ENCODE data around the gene DAP3. TPM values are rescaled to one million over a fixed set of nuclear protein-coding genes. Genes with fewer than 3 reads are reported as not detected.
"Not testable (repeated sequence)": the region's sequence is repeated elsewhere in the genome, so short reads cannot be mapped to it uniquely, and the experiment has no call there.

DAP3 gene
- total RNA-seq, 1 donor from 2014 or later: 94.6 TPM

DNA sequence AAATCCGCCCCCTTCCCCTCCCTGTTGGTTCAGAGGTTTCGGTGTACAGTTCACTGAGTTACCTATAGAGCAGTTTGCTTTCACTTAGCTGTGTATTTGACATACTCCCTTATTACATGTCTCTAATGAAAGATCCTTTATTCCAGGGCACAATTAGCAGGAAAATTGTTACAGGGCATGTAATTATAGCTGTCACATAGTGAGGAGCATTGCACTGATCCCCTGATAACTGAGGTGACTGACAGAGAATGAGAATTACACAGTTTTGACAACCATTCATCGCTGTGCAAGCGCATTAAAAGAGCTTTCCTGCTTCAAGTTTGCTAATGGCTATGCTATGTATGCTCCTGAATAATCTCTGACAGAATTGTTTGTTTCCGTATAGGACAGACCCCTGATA, 26.9 kb downstream of the DAP3 start:
- no peak for DNase-seq (ENCODE audit: low spot score)

DNA sequence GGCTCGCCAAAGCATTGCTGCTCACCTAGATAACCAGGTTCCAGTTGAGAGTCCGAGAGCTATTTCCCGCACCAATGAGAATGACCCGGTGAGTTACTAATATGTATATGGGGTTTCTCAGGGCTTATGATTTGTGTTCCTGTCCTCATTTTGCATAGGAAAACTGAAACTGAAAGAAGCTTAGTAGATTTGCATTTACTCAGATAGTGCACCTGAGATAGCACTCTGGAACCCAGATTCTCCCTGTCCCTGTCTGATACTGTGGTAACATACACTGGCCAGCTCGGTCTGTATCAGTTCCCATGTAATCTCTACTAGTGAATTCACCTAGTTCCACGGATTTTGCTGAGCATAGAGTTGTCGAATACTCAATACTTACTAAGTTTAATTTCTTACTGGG, 28.1 kb downstream of the DAP3 start:
- no peak for DNase-seq (ENCODE audit: low spot score)

DNA sequence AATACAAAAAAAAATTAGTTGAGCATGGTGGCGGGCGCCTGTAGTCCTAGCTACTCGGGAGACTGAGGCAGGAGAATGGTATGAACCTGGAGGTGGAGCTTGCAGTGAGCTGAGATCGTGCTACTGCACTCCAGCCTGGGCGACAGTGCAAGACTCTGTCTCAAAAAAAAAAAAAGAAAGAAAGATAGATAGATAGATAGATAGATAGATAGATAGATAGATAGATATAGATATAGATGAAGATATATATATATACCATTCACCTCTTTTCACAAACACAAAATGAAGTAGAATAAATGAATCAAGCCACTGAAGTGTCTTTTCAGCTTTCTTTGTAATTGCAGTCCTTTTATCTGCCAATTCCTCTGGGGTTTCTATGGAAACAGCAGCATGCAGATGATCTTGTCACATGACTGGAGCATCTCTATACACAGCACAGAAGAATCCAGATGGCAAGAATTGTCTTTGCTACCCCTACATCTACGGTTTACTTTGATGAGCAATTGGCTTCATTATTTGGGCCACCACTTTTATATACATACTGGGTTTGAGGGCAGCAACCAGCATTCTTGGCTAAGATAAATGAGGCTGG, 29.7 kb downstream of the DAP3 start:
- not testable (repeated sequence) for DNase-seq (ENCODE audit: low spot score)

DNA sequence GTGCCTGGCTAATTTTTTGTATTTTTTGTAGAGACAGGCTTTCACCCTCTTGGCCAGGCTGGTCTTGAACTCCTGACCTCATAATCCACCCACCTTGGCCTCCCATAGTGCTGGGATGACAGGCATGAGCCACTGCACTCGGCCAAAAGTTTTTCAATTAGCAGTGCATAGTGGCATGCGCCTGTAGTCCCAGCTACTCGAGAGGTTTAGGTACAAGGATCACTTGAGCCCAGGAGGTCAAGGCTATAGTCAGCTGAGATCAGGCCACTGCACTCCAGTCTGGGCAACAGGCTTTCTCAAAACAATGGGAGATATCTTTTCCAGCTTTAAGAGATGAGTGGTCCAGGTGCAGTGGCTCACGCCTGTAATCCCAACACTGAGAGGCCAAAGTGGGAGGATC, 30.8 kb downstream of the DAP3 start:
- DNase-seq (ENCODE audit: low spot score): no peak

DNA sequence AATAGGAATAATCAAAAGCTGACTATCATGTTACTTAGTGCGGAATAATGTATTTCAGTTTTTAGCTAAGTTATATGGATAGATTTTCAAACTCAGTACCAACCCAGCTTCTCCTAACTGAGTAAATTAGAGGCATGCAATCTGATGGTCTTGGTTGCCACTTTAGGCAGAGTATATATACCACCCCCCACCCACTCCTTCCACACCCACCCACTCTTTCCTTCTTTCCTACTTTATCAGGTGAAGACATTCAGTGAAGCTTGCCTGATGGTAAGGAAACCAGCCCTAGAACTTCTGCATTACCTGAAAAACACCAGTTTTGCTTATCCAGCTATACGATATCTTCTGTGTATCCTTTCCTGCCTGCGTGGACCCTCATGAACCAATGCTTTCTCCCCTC, 36.3 kb downstream of the DAP3 start:
- DNase-seq (ENCODE audit: low spot score): no peak

DNA sequence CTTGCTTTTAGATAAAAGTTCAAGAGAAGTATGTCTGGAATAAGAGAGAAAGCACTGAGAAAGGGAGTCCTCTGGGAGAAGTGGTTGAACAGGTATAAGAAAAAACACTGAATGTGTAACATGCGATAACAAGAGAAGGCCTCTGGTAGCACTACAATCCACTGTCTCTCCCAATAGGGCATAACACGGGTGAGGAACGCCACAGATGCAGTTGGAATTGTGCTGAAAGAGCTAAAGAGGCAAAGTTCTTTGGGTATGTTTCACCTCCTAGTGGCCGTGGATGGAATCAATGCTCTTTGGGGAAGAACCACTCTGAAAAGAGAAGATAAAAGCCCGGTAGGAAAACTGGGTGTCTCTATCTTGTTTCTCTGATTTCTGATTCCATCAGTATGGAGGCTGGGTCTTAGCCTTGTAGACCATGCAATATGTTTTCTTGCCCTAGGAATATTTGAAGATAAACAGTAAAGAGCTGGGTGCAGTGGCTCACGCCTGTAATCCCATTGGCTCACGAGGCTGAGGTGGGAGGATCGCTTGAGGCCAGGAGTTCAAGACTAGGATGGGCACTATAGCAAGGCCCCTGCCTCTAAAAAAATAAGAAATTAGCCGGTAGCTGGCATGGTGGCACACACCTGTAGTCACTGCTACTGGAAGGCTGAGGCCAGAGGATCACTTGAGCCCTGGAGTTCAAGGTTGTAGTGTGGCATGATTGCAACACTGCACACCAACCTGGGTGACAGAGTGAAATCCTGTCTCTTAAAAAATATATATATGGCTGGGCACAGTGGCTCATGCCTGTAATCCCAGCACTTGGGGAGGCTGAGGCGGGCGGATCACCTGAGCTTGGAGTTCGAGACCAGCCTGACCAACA, 40.4 kb downstream of the DAP3 start:
- peak; percentile 39 for DNase-seq (ENCODE audit: low spot score)

DNA sequence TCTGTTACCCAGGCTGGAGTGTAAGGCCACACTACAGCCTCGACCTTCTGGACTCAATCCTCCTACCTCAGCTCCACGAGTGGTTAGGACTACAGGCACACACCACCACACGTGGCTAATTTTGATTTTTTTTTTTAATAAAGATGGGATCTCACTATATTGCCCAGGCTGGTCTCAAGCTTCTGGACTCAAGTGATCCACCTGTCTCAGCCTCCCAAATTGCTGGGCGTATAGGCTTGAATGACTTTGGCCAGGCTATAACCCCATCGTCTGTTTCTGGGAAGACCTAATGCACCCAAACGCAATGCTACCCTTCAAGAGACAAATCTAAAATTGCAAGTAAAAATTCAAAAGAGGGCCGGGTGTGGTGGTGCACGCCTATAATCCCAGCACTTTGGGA, 52.1 kb downstream of the DAP3 start:
- DNase-seq (ENCODE audit: low spot score): no peak

DNA sequence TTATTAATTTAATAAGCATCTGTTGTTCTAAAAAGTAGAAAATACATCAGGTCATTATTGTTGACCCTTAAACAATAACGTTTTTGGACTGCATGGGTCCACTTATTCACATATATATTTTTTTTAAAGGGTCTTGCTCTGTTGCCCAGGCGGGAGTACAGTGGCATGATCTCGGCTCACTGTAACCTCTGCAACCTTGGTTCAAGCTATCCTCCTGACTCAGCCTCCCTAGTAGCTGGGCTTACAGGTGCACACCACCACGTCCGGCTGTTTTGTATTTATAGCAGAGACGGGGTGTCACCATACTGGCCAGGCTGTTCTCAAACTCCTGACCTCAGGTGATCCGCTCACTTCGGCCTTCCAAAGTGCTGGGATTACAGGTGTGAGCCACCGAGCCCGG, 53.0 kb downstream of the DAP3 start:
- peak; percentile 37 for DNase-seq (ENCODE audit: low spot score)

GRCh38 chr1:155744711-155745283, 55.9 kb downstream of the DAP3 start:
- DNase-seq (ENCODE audit: low spot score): peak; percentile 18

DNA sequence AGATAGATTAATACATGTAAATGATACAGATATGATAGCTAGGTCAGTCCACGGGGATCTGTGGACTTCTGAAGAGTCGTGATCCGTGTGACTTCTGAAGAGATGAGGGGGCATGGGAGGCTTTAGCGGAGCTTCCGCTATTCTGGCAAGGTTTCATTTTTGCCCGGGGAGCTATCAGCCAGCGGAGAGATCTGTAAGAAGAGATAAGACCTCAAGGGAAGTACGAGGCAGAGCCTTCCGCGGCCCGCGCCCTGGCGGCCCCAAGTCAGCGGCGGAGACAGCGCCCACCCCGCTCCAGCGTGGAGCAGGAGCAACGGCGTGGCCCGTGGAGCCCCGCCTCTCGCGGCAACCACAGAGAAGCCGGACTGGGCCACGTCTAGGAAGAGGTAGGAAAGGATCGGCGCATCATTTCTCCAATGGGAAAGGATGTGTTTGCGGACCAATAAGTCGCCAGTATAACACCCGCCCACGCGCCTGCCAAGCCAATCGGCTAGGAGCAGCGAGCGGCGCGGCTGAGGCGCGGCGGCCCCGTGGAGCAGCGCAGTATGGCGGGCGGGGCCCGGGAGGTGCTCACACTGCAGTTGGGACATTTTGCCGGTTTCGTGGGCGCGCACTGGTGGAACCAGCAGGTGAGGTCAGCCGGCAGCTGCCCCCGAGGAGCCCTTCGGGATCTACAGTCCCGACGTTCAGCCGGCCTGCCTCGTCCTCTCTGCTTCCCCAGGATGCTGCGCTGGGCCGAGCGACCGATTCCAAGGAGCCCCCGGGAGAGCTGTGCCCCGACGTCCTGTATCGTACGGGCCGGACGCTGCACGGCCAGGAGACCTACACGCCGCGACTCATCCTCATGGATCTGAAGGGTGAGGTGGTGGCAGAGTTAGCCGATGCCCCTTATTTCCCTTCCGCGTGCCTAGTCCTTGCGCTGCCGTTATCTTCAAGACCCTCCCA, 56.7 kb downstream of the DAP3 start:
- peak; percentile 95 for DNase-seq (ENCODE audit: low spot score)

- DNase-seq (ENCODE audit: low spot score): peak; percentile 67
Measured at GRCh38 chr1:155747586-155747985, 58.7 kb downstream of the DAP3 start.

GRCh38 chr1:155748141-155748540, 59.2 kb downstream of the DAP3 start:
- peak; percentile 55 for DNase-seq (ENCODE audit: low spot score)

- DNase-seq (ENCODE audit: low spot score): not testable (repeated sequence)
Measured at GRCh38 chr1:155759017-155759416, 70.1 kb downstream of the DAP3 start.

GRCh38 chr1:155759966-155760630, 71.2 kb downstream of the DAP3 start:
- DNase-seq (ENCODE audit: low spot score): no peak

GRCh38 chr1:155760751-155761475, 72.0 kb downstream of the DAP3 start:
- no peak for DNase-seq (ENCODE audit: low spot score)

DNA sequence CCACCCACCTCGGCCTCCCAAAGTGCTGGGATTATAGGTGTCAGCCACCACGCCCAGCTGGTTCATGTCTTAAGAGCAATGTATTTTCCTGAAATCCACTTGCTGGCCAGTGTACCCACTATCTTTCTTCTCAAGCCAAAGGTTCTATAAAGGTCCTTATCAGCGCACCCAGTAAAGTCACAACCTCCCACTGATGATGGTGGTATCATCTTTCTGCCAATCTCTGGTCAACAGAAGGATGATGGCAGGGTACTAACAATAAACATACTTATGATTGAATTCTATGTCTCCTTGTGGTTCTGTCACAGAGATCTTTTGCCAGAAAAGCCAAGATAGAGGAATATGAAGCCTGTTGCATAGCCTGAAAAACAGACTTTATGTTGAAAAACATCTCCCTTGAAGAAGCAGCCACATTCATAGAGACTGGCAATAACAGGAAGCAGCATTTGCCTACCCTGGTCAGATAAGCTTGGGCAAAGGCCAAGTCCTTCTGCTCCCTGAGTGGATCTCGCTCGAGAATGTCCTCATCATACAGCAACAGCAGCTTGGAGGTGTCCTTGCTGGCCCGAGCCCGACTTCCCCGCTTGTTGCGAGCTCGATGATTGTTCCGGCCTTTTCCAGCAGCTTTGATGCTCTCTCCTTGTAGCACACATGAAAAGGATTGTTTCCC, 73.0 kb downstream of the DAP3 start:
- no peak for DNase-seq (ENCODE audit: low spot score)

DNA sequence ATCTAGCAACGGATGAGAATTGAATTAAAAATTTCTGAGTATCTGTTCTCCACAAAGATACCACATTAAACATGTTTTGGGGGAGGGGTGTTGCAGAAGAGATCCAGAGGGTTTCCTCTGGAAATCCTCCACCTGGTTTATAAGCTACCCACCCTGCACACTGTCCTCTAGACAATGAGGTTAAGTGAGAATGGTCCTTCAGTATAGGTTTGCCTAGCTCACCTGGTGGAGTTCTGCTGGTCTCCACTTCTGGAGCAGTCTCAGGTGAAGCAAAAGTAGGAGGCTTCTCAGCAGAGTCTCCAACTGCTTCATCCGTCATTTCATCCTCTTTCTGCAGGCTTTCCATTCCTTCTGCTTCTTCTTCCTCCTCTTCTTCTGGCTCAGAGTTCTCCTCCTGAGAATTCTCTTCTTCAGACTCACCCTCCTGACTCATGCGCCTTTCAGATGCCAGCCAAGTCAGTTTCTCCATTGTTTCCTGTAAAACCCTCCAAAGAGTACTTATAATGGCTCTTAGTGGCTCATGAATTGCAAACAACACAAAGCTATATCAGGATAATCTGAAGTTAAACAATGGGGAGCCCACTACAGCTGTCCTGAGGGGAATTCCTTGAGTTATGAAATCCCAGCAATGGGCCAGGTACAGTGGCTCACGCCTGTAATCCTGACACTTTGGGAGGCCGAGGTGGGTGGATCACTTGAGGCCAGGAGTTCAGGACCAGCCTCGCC, 74.4 kb downstream of the DAP3 start:
- DNase-seq (ENCODE audit: low spot score): not testable (repeated sequence)

DNA sequence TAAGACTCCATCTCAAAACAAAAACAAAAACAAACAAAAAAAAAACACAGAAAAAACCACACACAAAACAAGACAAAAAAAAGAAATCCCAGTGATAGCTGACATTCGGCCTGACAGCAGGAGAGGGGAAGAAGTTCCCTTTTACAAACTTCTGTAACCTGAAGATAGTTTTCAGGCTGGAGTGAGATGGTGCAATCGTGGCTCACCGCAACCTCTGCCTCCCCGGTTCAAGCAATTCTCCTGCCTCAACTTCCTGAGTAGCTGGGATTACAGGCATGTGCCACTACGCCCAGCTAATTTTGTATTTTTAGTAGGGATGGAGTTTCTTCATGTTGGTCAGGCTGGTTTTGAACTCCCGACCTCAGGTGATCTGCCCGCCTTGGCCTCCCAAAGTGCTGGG, 75.1 kb downstream of the DAP3 start:
- DNase-seq (ENCODE audit: low spot score): not testable (repeated sequence)

All from mesenteric fat pad (tissue), 1 donor.